ENCODE measurements around the gene TOMM20. TPM values are rescaled to one million over a fixed set of nuclear protein-coding genes. Genes with fewer than 3 reads are reported as not detected.
"Not testable (repeated sequence)": the region's sequence is repeated elsewhere in the genome, so short reads cannot be mapped to it uniquely, and the experiment has no call there.

Gene TOMM20
- total RNA-seq, 1 experiment from 2014 or later, result 262 TPM

DNA sequence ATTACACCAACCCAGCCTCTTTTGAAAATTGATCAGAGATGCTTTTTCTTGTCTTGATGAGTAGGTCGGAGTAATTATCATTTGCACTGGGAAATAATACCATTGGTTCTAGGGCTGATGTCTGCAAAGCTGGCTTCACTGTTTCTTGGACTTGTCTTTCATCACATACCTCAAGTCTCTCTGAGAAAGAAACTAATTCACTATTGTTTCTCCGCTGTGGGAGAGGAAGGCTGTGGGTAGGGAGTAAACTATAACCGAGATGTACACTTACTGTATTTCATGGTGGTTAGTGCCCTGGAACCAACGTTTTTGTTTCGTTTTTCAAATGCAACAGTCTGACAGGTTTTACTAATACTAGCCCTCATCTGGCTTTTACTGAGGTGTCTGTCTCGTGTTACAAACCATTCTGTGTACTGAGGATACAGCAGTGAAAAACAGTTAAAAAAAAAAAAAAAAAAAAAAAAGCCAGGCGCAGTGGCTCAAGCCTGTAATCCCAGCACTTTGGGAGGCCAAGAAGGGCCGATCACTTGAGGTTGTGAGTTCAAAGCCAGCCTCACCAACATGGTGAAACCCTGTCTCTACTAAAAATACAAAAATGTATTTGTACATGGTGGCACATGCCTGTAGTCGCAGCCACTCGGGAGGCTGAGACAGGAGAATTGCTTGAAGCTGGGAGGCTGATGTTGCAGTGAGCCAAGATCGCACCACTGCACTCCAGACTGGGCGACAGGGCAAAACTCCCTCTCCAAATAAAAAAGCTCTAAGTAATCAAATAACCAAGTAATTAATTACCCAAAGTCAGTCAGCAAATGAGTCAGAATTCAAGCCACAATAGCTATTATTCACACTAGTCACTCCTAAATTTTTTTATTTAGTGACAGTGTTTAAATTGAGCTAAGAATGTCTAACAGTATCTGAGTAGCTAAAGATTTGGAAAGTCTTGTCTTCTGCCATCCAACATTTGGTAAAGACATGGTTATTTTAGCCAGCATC, 23.3 kb downstream of the TOMM20 start:
- DNase-seq (ENCODE audit: extremely low read depth, low read depth), result no peak

DNA sequence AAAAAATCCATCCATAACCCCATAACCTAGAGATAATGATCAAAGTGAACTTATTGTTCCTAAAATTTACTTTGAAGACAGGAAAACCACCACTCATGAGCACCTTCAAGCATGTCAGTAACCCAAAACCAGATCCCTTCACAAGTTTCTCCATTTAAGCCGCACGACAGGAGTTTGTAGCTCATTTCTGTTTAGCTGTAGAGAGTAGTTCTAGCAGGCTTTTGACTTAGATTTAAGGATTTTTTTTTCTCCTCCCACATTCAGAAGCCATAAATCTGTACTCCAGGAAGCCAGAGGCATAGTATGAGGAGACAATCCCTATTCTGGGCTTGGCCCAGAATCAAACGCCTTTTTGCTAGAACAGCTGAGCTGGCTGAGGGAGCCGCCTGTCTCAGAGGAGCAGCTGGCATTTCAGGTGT, 25.6 kb downstream of the TOMM20 start:
- no peak for DNase-seq (ENCODE audit: extremely low read depth, low read depth)

DNA sequence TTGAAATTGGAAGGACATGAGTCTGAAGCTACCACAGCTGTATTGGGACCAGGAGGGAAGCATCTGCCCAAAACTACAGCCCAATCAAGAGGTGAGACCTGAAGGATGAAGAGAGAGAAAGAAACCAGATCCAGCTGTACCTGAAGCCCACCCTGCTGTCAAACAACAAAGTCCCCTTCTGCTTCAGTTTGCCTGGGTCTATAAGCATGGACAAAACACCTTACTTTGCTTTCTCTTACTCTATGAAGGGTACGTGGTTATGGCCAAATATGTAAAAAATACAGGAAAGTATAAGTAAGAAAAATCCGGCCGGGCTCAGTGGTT, 26.4 kb downstream of the TOMM20 start:
- DNase-seq (ENCODE audit: extremely low read depth, low read depth), result no peak

DNA sequence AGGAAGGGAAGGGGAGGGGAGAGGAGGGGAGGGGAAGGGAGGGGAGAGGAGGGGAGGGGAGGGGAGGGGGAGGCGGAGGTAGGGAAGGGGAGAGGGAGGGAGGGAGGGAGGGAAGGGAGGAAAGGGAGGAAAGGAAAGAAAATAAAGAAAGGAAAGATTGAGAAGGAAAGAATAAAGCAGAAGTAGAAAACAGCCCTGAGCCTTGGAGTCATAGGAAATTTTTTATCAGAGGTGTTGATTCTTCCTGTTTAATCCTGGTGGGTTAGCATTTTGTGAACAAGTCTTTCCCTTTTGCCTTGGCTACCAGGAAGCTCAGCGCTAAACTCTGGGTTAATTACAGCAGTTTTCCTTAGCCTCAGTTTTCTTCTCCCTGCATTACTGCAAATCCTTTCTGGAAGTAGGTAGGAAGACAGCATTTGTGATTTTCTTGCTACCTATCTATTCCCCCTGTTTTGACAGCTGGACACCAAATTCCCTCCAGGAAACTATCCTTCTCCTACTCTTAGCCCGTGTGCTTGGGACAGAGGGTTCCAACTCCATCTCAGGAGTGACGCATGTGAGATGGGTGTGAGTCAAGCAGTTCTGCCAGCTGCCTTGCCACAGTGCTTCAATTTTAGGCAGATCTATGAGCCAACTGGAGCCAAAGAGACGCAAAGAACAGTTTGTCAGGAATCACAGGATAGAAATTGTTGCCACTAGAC, 26.9 kb downstream of the TOMM20 start:
- DNase-seq (ENCODE audit: extremely low read depth, low read depth), result no peak

DNA sequence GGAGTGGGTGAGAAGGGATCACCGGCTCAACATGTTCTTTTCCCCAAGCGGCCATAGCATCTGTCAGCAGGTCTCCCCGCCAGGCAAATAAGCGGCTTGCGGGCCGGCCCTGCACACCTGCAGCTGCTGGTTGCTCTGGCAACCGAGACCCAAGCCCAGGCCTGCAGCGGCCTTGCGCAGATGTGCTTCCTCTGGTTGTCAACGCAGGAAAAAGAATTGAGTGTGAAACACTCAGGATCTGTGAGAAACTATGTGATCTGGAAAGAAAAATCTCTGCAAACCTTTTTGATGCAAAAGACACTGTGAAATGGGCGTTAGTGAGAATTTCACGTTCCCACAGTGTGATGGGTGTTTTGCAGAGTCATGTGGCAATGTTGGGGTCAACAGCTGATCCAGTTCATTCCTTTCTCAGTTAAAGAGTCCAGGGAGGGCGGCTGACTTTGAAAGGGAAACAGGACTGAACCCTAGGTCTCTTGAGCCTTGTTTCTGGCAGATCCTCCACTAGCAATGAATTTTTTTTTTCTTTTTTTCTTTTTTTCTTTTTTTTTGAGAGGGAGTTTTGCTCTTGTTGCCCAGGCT, 28.4 kb downstream of the TOMM20 start:
- no peak for DNase-seq (ENCODE audit: extremely low read depth, low read depth)

DNA sequence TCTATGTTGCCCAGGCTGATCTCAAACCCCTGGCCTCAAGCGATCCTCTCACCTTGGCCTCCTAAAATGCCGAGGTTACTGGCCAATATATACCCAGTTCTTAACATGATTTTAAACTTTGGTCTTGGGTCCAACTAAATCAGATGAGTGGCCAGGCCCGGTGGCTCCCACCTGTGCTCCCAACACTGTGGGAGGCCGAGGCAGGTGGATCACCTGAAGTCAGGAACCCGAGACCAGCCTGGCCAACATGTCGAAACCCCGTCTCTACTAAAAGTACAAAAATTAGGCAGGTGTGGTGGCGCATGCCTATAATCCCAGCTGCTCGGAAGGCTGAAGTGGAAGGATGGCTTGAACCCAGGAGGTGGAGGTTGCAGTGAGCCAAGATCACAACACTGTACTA, 29.6 kb downstream of the TOMM20 start:
- DNase-seq (ENCODE audit: extremely low read depth, low read depth), result no peak

DNA sequence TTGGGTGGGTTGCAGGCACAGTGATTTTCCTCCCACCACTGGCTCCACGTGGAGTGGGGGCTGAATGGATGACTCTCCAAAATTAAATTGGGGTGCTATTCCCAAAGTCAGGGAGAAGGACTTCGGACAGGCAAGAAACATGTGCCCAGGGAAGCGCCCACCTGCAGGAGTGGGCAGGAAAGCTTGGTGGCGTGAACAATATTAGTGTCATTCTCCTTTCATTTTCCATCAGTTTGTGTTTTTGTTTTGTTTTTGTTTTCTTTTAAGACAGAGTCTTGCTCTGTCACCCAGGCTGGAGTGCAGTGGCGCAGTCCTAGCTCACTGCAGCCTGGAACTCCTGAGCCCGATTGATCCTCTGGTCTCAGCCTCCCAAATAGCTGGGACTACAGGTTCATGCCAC, 30.1 kb downstream of the TOMM20 start:
- no peak for DNase-seq (ENCODE audit: extremely low read depth, low read depth)

GRCh38 chr1:235097501-235097900, 31.1 kb downstream of the TOMM20 start:
- not testable (repeated sequence) for DNase-seq (ENCODE audit: extremely low read depth, low read depth)

GRCh38 chr1:235095938-235096562, 32.6 kb downstream of the TOMM20 start:
- DNase-seq (ENCODE audit: extremely low read depth, low read depth), result no peak

DNA sequence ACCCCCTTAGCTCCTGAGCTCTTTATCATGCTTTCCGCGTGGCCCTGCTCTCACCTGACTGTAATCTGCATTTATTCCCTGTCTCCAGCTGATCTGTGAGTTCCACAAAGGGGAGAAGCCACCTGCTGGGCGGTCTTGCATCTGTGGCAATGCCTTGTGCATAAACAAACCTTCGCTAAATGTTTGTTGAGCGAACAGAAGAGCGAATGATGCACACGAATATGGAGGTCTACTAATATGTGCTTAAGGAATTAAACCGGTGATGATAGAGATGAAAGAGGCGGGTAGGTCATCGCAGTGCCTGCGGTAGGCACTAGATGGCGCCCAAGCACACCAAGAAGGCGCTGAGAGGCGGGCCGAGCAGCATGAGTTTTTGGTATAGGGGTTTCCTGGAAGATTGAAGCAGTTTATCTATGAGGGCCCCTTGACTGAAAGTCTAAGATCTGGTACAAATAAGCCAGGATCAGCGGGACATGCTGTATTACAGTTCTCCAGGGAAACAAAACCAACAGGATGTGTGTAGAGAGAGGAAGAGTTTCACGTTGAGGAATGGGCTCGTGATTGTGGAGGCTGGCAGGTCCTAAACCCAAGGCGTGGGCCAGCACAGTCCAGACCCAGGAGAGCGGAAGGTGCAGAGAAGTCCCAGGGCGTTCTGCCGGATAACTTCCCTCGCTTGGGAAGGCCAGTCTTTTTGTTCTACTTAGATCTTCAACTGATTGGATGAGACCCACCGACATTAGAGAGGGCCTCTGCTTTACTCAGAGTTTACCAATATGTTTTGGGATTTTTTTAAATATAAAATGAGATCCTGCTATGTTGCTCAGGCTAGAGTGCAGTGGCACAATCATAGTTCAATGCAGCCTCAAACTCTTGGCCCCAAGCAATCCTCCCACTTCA, 34.7 kb downstream of the TOMM20 start:
- DNase-seq (ENCODE audit: extremely low read depth, low read depth), result peak; percentile 64

GRCh38 chr1:235093013-235093695, 35.5 kb downstream of the TOMM20 start:
- DNase-seq (ENCODE audit: extremely low read depth, low read depth), result no peak

- not testable (repeated sequence) for DNase-seq (ENCODE audit: extremely low read depth, low read depth)
These were observed 36.2 kb downstream of the TOMM20 start for GRCh38 chr1:235092415-235092814.

- not testable (repeated sequence) for DNase-seq (ENCODE audit: extremely low read depth, low read depth)
These were observed 36.6 kb downstream of the TOMM20 start for GRCh38 chr1:235092045-235092406.

DNA sequence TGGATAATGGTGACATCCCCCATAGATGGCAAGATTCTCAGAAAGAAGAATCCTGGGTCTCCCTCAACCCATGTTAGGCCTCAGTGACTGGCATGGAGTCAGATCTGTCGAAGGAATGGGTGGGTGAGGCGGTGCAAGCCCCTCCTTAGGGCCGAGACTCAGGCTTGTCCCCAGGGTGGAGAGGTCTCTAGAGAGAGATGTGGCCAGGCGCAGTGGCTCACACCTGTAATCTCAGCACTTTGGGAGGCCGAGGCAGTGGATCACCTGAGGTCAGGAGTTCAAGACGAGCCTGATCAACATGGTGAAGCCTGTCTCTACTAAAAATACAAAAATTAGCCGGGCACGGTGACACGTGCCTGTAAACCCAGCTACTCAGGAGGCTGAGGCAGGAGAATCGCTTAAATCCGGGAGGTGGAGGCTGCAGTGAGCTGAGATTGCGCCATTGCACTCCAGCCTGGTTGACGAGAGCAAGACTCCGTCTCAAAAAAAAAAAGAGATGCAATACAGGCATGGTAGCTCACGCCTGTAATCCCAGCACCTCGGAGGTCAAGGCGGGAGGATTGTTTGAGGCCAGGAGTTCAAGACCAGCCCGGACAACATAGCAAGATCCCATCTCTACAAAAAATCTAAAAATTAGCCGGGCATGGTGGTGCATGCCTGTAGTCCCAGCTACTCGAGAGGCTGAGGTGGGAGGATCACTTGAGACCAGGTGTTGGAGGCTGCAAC, 37.2 kb downstream of the TOMM20 start:
- DNase-seq (ENCODE audit: extremely low read depth, low read depth), result not testable (repeated sequence)

GRCh38 chr1:235090406-235091069, 38.1 kb downstream of the TOMM20 start:
- DNase-seq (ENCODE audit: extremely low read depth, low read depth), result no peak

DNA sequence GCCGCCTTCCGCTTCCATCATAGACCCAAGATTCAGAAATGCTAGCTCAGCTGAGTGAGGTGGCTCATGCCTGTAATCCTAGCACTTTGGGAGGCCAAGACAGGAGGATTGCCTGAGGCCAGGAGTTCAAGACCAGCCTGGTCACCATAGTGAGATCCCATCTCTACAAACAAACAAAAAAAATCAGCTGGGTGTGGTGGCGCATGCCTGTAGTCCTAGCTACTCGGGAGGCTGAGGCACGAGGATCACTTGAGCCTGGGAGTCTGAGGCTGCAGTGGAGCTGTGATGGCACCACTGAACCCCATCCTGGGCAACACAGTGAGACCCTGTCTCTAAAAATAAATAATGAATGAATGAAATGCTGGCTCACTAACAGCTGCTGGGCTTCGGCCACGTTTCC, 39.7 kb downstream of the TOMM20 start:
- DNase-seq (ENCODE audit: extremely low read depth, low read depth), result no peak

GRCh38 chr1:235088430-235088829, 40.2 kb downstream of the TOMM20 start:
- no peak for DNase-seq (ENCODE audit: extremely low read depth, low read depth)

DNA sequence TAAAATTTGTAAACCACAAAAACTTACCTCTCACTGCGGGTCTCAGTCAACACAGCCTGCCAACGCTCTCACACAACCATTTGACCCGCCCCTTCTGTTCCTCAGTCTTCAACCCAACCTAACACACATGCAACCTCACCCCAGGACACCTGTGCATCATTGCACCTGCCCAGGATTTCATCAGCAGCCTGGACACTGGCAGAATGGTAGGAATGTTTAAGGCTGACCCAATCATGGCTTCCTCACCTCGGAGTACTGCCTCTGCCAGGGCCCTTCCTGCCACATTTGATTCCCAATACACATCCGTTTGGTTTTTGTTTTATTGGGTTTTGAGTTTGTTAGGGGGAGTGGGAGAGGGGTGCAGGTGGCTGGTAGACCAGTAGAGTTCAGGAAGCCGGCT, 40.7 kb downstream of the TOMM20 start:
- no peak for DNase-seq (ENCODE audit: extremely low read depth, low read depth)
